Measurements from ENCODE around the gene MRPS18B.

- no peak for TF ChIP-seq EP300 (conservative IDR thresholded peaks at IDR 0.05; ENCODE audit: poor library complexity, severe bottlenecking)
- TF ChIP-seq CTCF (IDR thresholded peaks at IDR 0.05; ENCODE audit: poor library complexity, severe bottlenecking) = no peak
- no peak for TF ChIP-seq POLR2AphosphoS5 (IDR thresholded peaks at IDR 0.05)
- TF ChIP-seq TAF1 (IDR thresholded peaks at IDR 0.05; ENCODE audit: low read depth) = no peak
- TF ChIP-seq MXI1 (conservative IDR thresholded peaks at IDR 0.05; ENCODE audit: poor library complexity, severe bottlenecking) = no peak
Measured at GRCh38 chr6:30568245-30568644, 49.4 kb upstream of the MRPS18B start.
